ENCODE measurements around the gene LZIC.

DNA sequence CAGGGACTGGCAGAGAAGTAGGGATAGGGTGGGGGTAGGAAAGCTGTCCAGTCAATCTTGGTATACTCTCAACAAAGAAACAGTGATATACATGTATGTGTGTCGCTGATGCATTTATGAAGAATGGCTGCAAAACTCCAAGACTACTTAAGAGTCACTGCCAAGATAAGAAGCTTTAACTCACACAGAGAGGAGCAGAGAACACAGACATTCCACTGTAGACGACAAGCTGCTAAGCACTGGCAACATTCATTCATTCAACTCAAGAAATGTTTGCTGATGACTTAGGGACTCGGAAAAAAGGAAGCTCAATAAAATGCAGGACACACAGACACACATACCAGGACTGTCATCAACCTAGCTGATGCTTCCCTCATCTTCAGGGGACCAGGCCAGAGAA lies 38.6 kb downstream of the LZIC start:
- TF ChIP-seq, protein P1, sequence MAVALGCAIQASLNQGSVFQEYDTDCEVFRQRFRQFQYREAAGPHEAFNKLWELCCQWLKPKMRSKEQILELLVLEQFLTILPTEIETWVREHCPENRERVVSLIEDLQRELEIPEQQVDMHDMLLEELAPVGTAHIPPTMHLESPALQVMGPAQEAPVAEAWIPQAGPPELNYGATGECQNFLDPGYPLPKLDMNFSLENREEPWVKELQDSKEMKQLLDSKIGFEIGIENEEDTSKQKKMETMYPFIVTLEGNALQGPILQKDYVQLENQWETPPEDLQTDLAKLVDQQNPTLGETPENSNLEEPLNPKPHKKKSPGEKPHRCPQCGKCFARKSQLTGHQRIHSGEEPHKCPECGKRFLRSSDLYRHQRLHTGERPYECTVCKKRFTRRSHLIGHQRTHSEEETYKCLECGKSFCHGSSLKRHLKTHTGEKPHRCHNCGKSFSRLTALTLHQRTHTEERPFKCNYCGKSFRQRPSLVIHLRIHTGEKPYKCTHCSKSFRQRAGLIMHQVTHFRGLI (CRISPR knock-in tag; IDR thresholded peaks at IDR 0.05) = no peak
- TF ChIP-seq, protein P2, sequence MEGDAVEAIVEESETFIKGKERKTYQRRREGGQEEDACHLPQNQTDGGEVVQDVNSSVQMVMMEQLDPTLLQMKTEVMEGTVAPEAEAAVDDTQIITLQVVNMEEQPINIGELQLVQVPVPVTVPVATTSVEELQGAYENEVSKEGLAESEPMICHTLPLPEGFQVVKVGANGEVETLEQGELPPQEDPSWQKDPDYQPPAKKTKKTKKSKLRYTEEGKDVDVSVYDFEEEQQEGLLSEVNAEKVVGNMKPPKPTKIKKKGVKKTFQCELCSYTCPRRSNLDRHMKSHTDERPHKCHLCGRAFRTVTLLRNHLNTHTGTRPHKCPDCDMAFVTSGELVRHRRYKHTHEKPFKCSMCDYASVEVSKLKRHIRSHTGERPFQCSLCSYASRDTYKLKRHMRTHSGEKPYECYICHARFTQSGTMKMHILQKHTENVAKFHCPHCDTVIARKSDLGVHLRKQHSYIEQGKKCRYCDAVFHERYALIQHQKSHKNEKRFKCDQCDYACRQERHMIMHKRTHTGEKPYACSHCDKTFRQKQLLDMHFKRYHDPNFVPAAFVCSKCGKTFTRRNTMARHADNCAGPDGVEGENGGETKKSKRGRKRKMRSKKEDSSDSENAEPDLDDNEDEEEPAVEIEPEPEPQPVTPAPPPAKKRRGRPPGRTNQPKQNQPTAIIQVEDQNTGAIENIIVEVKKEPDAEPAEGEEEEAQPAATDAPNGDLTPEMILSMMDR (IDR thresholded peaks at IDR 0.05 in 2 of 3, conservative IDR thresholded peaks at IDR 0.05 in 1 of 3; ENCODE audit: insufficient read depth in 2 of 3, low read depth in 1 of 3, low read length in 3 of 3) = no peak
- TF ChIP-seq ELF1 (tag; IDR thresholded peaks at IDR 0.05) (no peak), MAZ (CRISPR knock-in tag; conservative IDR thresholded peaks at IDR 0.05 in 1 of 2, IDR thresholded peaks at IDR 0.05 in 1 of 2) (no peak), MED1 (CRISPR knock-in tag; IDR thresholded peaks at IDR 0.05; ENCODE audit: borderline replicate concordance) (no peak), NUFIP1 (IDR thresholded peaks at IDR 0.05; ENCODE audit: partially characterized antibody) (no peak), ZNF24 (IDR thresholded peaks at IDR 0.05) (no peak), MAFG (tag; conservative IDR thresholded peaks at IDR 0.05) (no peak), HDAC2 (IDR thresholded peaks at IDR 0.05) (no peak)
- TF ChIP-seq, protein P3, sequence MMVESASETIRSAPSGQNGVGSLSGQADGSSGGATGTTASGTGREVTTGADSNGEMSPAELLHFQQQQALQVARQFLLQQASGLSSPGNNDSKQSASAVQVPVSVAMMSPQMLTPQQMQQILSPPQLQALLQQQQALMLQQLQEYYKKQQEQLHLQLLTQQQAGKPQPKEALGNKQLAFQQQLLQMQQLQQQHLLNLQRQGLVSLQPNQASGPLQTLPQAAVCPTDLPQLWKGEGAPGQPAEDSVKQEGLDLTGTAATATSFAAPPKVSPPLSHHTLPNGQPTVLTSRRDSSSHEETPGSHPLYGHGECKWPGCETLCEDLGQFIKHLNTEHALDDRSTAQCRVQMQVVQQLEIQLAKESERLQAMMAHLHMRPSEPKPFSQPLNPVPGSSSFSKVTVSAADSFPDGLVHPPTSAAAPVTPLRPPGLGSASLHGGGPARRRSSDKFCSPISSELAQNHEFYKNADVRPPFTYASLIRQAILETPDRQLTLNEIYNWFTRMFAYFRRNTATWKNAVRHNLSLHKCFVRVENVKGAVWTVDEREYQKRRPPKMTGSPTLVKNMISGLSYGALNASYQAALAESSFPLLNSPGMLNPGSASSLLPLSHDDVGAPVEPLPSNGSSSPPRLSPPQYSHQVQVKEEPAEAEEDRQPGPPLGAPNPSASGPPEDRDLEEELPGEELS (CRISPR knock-in tag; IDR thresholded peaks at IDR 0.05; ENCODE audit: borderline replicate concordance) = no peak
- TF ChIP-seq, protein P4, sequence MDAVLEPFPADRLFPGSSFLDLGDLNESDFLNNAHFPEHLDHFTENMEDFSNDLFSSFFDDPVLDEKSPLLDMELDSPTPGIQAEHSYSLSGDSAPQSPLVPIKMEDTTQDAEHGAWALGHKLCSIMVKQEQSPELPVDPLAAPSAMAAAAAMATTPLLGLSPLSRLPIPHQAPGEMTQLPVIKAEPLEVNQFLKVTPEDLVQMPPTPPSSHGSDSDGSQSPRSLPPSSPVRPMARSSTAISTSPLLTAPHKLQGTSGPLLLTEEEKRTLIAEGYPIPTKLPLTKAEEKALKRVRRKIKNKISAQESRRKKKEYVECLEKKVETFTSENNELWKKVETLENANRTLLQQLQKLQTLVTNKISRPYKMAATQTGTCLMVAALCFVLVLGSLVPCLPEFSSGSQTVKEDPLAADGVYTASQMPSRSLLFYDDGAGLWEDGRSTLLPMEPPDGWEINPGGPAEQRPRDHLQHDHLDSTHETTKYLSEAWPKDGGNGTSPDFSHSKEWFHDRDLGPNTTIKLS (IDR thresholded peaks at IDR 0.05; ENCODE audit: borderline replicate concordance, low read depth) = no peak

Data from K562 (cell line).